IMR-90 (cell line): ENCODE results near the gene PSMB5. TPM values are rescaled to one million over a fixed set of nuclear protein-coding genes. Genes with fewer than 3 reads are reported as not detected.

Experiments used
- ATAC-seq: fragments of 200-7000 bp; cut with Tn5 transposase; 2 replicates; pipeline ENCODE4 v1.9.1; 2020; ENCODE audit warnings: low read depth, mild to moderate bottlenecking, moderate library complexity
- BruUV-seq: library from RNA; stranded (reverse); fragments of 400-500 nt; replicated peaks from 2 replicates; lab custom pipeline; 2021; lab: Mats Ljungman, UMichigan
- CTCF ChIA-PET: fragments of 300-600 bp; formaldehyde crosslinking; extraction: SDS; loops from one replicate; lab custom pipeline; 2021; ENCODE audit warnings: antibody characterized with exemption; lab: Yijun Ruan, JAX
- POLR2A ChIA-PET: fragments of 300-600 bp; sonication (Branson Sonifier 250); formaldehyde crosslinking; loops from one replicate; lab custom pipeline; 2022; ENCODE audit warnings: antibody characterized with exemption; ENCODE audit not compliant: unreplicated experiment; lab: Charles Lee
- DNase-seq: peaks from one replicate; pipeline ENCODE4 v3.0.0; 2013
- H2AFZ ChIP-seq: replicated peaks from 2 replicates; pipeline ENCODE3; 2013; ENCODE audit warnings: low read length, mild to moderate bottlenecking; ENCODE audit not compliant: poor library complexity
- H2AK5ac ChIP-seq: 2 replicates; pipeline ENCODE4 v1.6.1; 2013; ENCODE audit warnings: low read depth, low read length, inconsistent platforms
- H2AK9ac ChIP-seq: replicated peaks from 2 replicates; pipeline ENCODE3; 2013; ENCODE audit warnings: mild to moderate bottlenecking, low read depth, low read length, moderate library complexity; ENCODE audit not compliant: poor library complexity
- H2BK120ac ChIP-seq: 2 replicates; pipeline ENCODE4 v1.6.1; 2013; ENCODE audit warnings: low read depth, low read length, inconsistent platforms
- H2BK15ac ChIP-seq: 3 replicates; pipeline ENCODE4 v1.6.1; 2013; ENCODE audit warnings: low read depth, low read length, inconsistent platforms
- H2BK20ac ChIP-seq: 2 replicates; pipeline ENCODE4 v1.6.1; 2013; ENCODE audit warnings: low read depth, mild to moderate bottlenecking, inconsistent platforms, low read length, moderate library complexity
- H2BK5ac ChIP-seq: 2 replicates; pipeline ENCODE4 v1.6.1; 2013; ENCODE audit warnings: mild to moderate bottlenecking, low read depth, low read length, inconsistent platforms; ENCODE audit not compliant: poor library complexity, severe bottlenecking
- H3K14ac ChIP-seq: replicated peaks from 2 replicates; pipeline ENCODE4 v1.6.1; 2013; ENCODE audit warnings: low read depth, low read length, inconsistent platforms
- H3K18ac ChIP-seq: 2 replicates; pipeline ENCODE4 v1.6.1; 2013; ENCODE audit warnings: low read depth, low read length, control low read depth
- H3K23ac ChIP-seq: 2 replicates; pipeline ENCODE4 v1.6.1; 2013; ENCODE audit warnings: low read depth, low read length, inconsistent platforms
- H3K27ac ChIP-seq: 2 replicates; pipeline ENCODE4 v1.5.1; 2013; ENCODE audit warnings: mild to moderate bottlenecking, control low read depth, low read length; ENCODE audit not compliant: insufficient read depth
- H3K27me3 ChIP-seq: 2 replicates; pipeline ENCODE4 v1.6.1; 2013; ENCODE audit warnings: low read length; ENCODE audit not compliant: control insufficient read depth, insufficient read depth
- H3K36me3 ChIP-seq: 2 replicates; pipeline ENCODE4 v1.6.1; 2013; ENCODE audit warnings: low read length, mixed read lengths; ENCODE audit not compliant: control insufficient read depth, insufficient read depth
- H3K4ac ChIP-seq: 2 replicates; pipeline ENCODE4 v1.6.1; 2013; ENCODE audit warnings: low read depth, low read length, inconsistent platforms
- H3K4me1 ChIP-seq: 2 replicates; pipeline ENCODE4 v1.6.1; 2013; ENCODE audit warnings: low read length, mixed read lengths; ENCODE audit not compliant: control insufficient read depth, insufficient read depth
- H3K4me2 ChIP-seq: 2 replicates; pipeline ENCODE4 v1.6.1; 2013; ENCODE audit warnings: low read depth, mild to moderate bottlenecking, control low read depth, low read length, moderate library complexity
- H3K4me3 ChIP-seq: 2 replicates; pipeline ENCODE4 v1.5.1; 2013; ENCODE audit warnings: low read depth, mild to moderate bottlenecking, control low read depth, low read length, moderate library complexity; ENCODE audit not compliant: insufficient read depth
- H3K56ac ChIP-seq: 2 replicates; pipeline ENCODE4 v1.6.1; 2013; ENCODE audit warnings: low read length, inconsistent platforms; ENCODE audit not compliant: insufficient read depth; ENCODE audit errors: extremely low read depth
- H3K79me1 ChIP-seq, 2 experiments: 2 replicates each; pipeline ENCODE4 v1.6.1; 2013; ENCODE audit warnings: low read length in 2 of 2, inconsistent platforms in 1 of 2, low read depth in 1 of 2
- H3K9ac ChIP-seq: 2 replicates; pipeline ENCODE4 v1.6.1; 2013; ENCODE audit warnings: low read depth, low read length, control low read depth
- H3K9me1 ChIP-seq: 2 replicates; pipeline ENCODE4 v1.6.1; 2013; ENCODE audit warnings: low read length, inconsistent platforms; ENCODE audit not compliant: insufficient read depth
- H3K9me3 ChIP-seq: 2 replicates; pipeline ENCODE4 v1.6.1; 2013; ENCODE audit warnings: low read length; ENCODE audit not compliant: control insufficient read depth, insufficient read depth
- H4K20me1 ChIP-seq: 2 replicates; pipeline ENCODE4 v1.6.1; 2013; ENCODE audit warnings: low read length, inconsistent platforms; ENCODE audit not compliant: insufficient read depth
- H4K5ac ChIP-seq: 2 replicates; pipeline ENCODE4 v1.6.1; 2013; ENCODE audit warnings: mild to moderate bottlenecking, low read depth, low read length, control low read depth
- H4K8ac ChIP-seq, 2 experiments: 2 replicates each; pipeline ENCODE4 v1.6.1; 2013; ENCODE audit warnings: low read depth in 2 of 2, low read length in 2 of 2, control low read depth in 1 of 2, inconsistent platforms in 1 of 2
- H4K91ac ChIP-seq: 2 replicates; pipeline ENCODE4 v1.6.1; 2013; ENCODE audit warnings: low read depth, low read length, inconsistent platforms; ENCODE audit not compliant: insufficient read depth
- MXI1 ChIP-seq: IDR thresholded peaks from 2 replicates; pipeline ENCODE4 v1.6.1; 2012; ENCODE audit warnings: low read depth, mild to moderate bottlenecking, low read length, moderate library complexity, borderline replicate concordance
- RAD21 ChIP-seq: IDR thresholded peaks from 2 replicates; pipeline ENCODE4 v1.6.1; 2012; ENCODE audit warnings: low read length, improper control_type of control experiment
- USF2 ChIP-seq: fragments of 150-350 bp; IDR thresholded peaks from 2 replicates; pipeline ENCODE4 v1.6.1; 2017; ENCODE audit warnings: mild to moderate bottlenecking, antibody characterized with exemption, low read length, low read depth
- WGBS, 2 experiments: methylation state at CpG; one replicate each; pipeline versions ENCODE4 v1.1.5 to v1.1.7; 2013; ENCODE audit warnings: missing lambda C conversion rate in 2 of 2; ENCODE audit not compliant: insufficient read length in 1 of 2; ENCODE audit errors: extremely low coverage in 2 of 2; 5-methylcytosine and 5-hydroxymethylcytosine counted together
- dilution Hi-C: fragments of 300-500 bp; cut with HindIII; formaldehyde crosslinking; loops from one replicate; pipeline ENCODE4 v1.14.3; 2018; ENCODE audit warnings: low sequenced_read_pairs; ENCODE audit not compliant: unreplicated experiment
- in situ Hi-C: fragments of 300-500 bp; cut with MboI; formaldehyde crosslinking; loops from 3 replicates; pipeline ENCODE4 v1.14.3; 2019; ENCODE audit warnings: low sequenced_read_pairs, inconsistent platforms, mixed read lengths
- intact Hi-C: fragments of 100-400 bp; cut with micrococcal nuclease; formaldehyde crosslinking; loops from 2 replicates; pipeline ENCODE4 v1.10.0; 2022
- polyA plus RNA-seq, 3 experiments: library from polyadenylated mRNA; depleted of rRNA; stranded (reverse); fragments of >200 nt; gene quantifications; 2 replicates each; pipeline ENCODE4 v1.2.3, GENCODE V29; 2012; ENCODE audit warnings: low replicate concordance in 1 of 3
- total RNA-seq: library from RNA; depleted of rRNA; stranded (reverse); fragments of >200 nt; gene quantifications from 2 replicates; pipeline ENCODE4 v1.2.3, GENCODE V29; 2012

PSMB5 gene
- total and polyA plus RNA-seq, 2 of the 4 experiments (the other 2 are of a cell fraction): 310 to 321 TPM

GRCh38 chr14:23071921-23072539, 37.3 kb upstream of the PSMB5 start:
- peak overlapping the region; percentile 13 for H4K91ac ChIP-seq
- in situ Hi-C loops: no loop called here
- peaks cover 2% of the 10 kb centered on the region; the same call in 1 of the 2 replicates for H3K9me1 ChIP-seq
- WGBS, 2 experiments: 59% methylated on average over 3 of the region's 5 CpGs; no CpG with 5 or more reads in 1 of the 2 experiments
- peak; percentile 0; the same call in 1 of the 2 replicates for ATAC-seq
- peak overlapping the region; percentile 61 for H3K23ac ChIP-seq
- POLR2A ChIA-PET: interaction anchor here (1.0 to 1.5 kb wide), 3 partner anchors 10 to 24 kb away, joined by 3 to 7 read pairs (median 6); no protein-coding TSS in a partner anchor
- dilution Hi-C loops: no loop called here
- no peak overlapping the region for H2AFZ ChIP-seq
- peak overlapping the region; percentile 57 for H2BK5ac ChIP-seq
- intact Hi-C loops: loop anchor here (1.0 kb wide), 1 partner anchor 13 kb away; no protein-coding TSS in a partner anchor
- peak overlapping the region; percentile 84 for H3K4ac ChIP-seq
- H2AK5ac ChIP-seq: peak overlapping the region; percentile 81
- H2BK20ac ChIP-seq: no peak overlapping the region
- H3K27ac ChIP-seq: peak overlapping the region; percentile 63
- CTCF ChIA-PET: interaction anchor here (1.0 to 2.1 kb wide), 2 partner anchors 14 to 48 kb away, joined by 3 to 9 read pairs; partner anchors contain the start of gene CDH24
- no peaks in the 10 kb centered on the region for H3K27me3 ChIP-seq
- peak overlapping the region; percentile 5 to 70; a peak in 2 of 4 replicates for H4K8ac ChIP-seq
- peaks cover 36% of the 10 kb centered on the region for H3K36me3 ChIP-seq
- peak overlapping the region; percentile 64 for H3K14ac ChIP-seq
- H2BK15ac ChIP-seq: peak overlapping the region; percentile 11; the same call in 1 of the 3 replicates
- peak; percentile 27; the same call in 1 of the 2 replicates for TF ChIP-seq MXI1
- TF ChIP-seq USF2: peak; percentile 9; the same call in 1 of the 2 replicates
- TF ChIP-seq RAD21: no peak
- H3K4me1 ChIP-seq: peaks cover 12% of the 10 kb centered on the region
- DNase-seq: no peak
- H2AK9ac ChIP-seq: peak overlapping the region; percentile 53
- H3K79me1 ChIP-seq: peaks cover 15 to 64% of the 10 kb centered on the region in 2 experiments
- H3K4me3 ChIP-seq: no peak overlapping the region
- peaks cover 37% of the 10 kb centered on the region for H4K20me1 ChIP-seq
- H2BK120ac ChIP-seq: peak overlapping the region; percentile 23; the same call in 1 of the 2 replicates
- no peaks in the 10 kb centered on the region for H3K9me3 ChIP-seq
- H3K18ac ChIP-seq: 0 out of 2 replicates have a peak overlapping the region, but pooled peaks have one; percentile 10
- BruUV-seq: no TSS peak
- H3K4me2 ChIP-seq: peak overlapping the region; percentile 19
- H4K5ac ChIP-seq: no peak overlapping the region
- H3K9ac ChIP-seq: peak overlapping the region; percentile 59
- peak overlapping the region; percentile 36; the same call in 1 of the 2 replicates for H3K56ac ChIP-seq
